ENCODE measurements around the gene KCNK1. TPM values are rescaled to one million over a fixed set of nuclear protein-coding genes. Genes with fewer than 3 reads are reported as not detected.

The KCNK1 gene
- total RNA-seq, 1 donor from 2014 or later = 6.3 TPM

DNA sequence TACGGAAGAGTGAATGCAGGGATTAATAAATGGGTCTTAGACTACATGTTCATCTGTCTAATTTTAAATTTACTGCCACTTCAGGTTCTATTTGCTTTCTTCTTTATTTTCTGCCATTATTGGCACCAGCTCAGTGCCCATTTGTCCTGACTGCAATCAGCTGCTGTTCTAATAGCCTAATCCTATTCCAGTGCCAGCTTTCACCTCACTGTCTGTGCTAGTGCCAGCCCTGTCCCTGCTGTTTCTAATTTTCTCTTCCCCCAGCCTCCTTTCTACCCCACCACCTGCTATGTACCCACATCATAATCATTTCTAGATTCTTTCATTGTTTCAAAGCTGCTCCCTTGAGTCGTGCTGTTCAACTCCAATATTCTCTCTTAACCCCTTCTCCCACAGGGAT is 86.4 kb downstream of the KCNK1 start:
- Histone ChIP-seq H3K36me3 (ENCODE audit: control insufficient read depth, insufficient read depth, low read length) (no peaks in the 10 kb centered on the region), H3K4me3 (ENCODE audit: low read depth, low read length) (no peak overlapping the region), H3K27me3 (ENCODE audit: control insufficient read depth, insufficient read depth, low read length) (no peaks in the 10 kb centered on the region)
- TF ChIP-seq, protein P1, sequence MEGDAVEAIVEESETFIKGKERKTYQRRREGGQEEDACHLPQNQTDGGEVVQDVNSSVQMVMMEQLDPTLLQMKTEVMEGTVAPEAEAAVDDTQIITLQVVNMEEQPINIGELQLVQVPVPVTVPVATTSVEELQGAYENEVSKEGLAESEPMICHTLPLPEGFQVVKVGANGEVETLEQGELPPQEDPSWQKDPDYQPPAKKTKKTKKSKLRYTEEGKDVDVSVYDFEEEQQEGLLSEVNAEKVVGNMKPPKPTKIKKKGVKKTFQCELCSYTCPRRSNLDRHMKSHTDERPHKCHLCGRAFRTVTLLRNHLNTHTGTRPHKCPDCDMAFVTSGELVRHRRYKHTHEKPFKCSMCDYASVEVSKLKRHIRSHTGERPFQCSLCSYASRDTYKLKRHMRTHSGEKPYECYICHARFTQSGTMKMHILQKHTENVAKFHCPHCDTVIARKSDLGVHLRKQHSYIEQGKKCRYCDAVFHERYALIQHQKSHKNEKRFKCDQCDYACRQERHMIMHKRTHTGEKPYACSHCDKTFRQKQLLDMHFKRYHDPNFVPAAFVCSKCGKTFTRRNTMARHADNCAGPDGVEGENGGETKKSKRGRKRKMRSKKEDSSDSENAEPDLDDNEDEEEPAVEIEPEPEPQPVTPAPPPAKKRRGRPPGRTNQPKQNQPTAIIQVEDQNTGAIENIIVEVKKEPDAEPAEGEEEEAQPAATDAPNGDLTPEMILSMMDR (IDR thresholded peaks at IDR 0.05; ENCODE audit: insufficient read depth, low read length, poor library complexity, severe bottlenecking) = no peak
- no peak for DNase-seq (ENCODE audit: low read depth)

DNA sequence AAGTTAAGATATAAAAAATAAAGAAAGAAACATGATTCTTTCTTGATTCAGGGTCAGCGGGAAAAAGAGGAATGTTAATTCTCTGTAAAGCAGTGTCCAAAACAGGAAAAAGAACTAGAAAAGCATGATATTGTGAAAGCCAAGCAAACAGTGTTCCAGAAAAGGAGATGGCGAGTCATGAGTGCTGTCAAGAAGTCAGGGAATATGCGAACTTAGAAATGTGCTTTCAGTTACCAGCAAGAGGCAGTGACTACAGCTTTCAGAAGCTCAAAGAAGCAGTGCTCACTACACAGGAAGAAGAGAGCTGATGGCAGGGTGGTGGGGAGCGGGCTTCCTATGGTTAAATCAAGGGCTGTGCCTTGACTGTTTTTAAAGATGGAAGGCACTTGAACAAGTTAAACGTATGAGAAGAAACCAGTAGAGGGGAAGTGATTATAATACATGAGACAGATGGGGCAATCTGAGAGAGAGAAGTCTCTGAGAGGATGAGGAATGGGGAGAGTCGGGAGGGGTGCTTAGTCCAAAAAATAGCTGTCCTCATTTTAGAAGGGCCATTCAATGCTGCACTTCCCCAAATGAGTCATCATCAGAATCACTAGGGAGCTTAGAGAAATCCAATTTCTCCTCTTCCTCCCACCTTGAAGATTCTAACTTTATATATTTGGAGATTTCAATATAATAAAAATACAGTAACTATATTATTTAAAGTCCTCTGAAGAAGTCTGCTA is 90.4 kb downstream of the KCNK1 start:
- Histone ChIP-seq H3K36me3 (ENCODE audit: control insufficient read depth, insufficient read depth, low read length) (no peaks in the 10 kb centered on the region), H3K27me3 (ENCODE audit: control insufficient read depth, insufficient read depth, low read length) (no peaks in the 10 kb centered on the region), H3K4me3 (ENCODE audit: low read depth, low read length) (no peak overlapping the region)
- TF ChIP-seq, protein P1 (IDR thresholded peaks at IDR 0.05; ENCODE audit: insufficient read depth, low read length, poor library complexity, severe bottlenecking) = no peak
- DNase-seq (ENCODE audit: low read depth) = no peak

DNA sequence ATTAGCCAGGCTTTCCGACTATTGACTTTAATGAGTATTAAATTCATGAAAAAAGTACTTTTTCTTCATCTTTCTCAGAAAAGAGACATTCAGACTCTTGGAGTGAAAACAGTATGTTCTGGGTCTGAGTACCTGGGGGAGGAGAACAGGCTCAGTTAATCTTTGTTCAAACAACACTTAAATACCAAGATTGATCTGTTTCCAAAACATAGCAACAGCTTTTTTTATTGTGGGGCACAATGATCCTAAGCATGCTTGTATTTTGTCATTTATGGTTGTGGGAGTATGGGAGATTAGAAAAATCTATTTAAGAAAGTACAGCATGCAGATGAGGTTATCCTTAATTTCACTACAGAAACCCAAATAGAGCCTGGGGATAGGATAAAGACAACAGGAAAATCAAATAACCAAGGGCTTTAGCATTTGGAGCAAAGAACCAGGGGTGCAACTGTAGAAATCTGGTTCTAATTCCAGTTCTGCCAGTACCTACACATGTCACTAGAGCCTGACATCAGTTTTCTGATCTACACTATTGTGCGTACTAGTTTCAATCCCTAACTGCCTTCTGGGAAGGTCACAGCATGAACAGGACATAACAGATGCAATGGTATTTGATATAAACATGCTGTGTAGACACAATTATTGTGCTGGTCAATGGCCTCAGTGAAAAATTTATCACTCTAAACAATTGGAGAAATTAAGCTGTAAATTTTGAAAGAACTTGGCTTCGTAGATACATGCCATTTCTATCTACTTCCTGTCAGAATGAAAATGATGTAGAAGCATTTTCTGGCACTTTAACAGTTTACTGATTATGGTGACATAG is 91.2 kb downstream of the KCNK1 start:
- Histone ChIP-seq H3K36me3 (ENCODE audit: control insufficient read depth, insufficient read depth, low read length) (no peaks in the 10 kb centered on the region), H3K27me3 (ENCODE audit: control insufficient read depth, insufficient read depth, low read length) (no peaks in the 10 kb centered on the region), H3K4me3 (ENCODE audit: low read depth, low read length) (no peak overlapping the region)
- DNase-seq (ENCODE audit: low read depth) = no peak
- TF ChIP-seq, protein P1 (IDR thresholded peaks at IDR 0.05; ENCODE audit: insufficient read depth, low read length, poor library complexity, severe bottlenecking) = no peak

DNA sequence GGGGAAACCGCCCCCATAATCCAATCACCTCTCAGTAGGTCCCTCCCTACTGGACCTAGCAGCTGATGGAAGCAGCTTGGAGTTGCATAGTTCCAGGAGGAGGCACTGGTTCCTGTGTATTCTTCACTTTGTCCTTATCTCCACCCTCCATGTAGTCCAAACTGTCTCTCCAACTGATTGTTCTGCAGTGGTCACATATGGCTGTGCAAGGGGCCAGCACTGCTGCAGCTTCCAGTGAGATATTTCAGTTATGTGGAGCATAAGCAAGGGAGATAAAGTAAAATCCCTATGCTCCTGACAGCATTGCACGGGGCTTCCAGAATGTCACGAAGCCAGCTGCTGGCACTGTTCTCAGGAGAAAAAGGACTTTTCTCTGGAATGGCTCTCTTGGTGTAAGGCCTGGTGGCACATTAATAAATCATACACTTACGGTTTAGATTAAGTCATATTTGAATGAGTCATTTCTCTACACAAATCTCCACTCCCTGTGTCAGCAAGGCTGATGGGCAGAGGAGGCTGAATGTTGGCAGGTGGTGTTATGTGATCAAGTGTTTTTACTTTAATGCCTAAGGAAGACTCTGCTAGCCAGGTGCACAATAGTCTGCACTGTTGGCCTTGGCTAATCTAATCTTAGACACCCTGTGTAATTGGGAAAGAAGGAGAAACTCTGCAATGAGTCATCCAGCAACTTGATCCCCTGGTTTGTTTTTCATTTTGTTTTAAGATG is 93.4 kb downstream of the KCNK1 start:
- H3K4me3 ChIP-seq (ENCODE audit: low read depth, low read length) = no peak overlapping the region
- no peaks in the 10 kb centered on the region for H3K27me3 ChIP-seq (ENCODE audit: control insufficient read depth, insufficient read depth, low read length)
- H3K36me3 ChIP-seq (ENCODE audit: control insufficient read depth, insufficient read depth, low read length) = no peaks in the 10 kb centered on the region
- no peak for DNase-seq (ENCODE audit: low read depth)
- TF ChIP-seq, protein P1 (IDR thresholded peaks at IDR 0.05; ENCODE audit: insufficient read depth, low read length, poor library complexity, severe bottlenecking) = no peak

DNA sequence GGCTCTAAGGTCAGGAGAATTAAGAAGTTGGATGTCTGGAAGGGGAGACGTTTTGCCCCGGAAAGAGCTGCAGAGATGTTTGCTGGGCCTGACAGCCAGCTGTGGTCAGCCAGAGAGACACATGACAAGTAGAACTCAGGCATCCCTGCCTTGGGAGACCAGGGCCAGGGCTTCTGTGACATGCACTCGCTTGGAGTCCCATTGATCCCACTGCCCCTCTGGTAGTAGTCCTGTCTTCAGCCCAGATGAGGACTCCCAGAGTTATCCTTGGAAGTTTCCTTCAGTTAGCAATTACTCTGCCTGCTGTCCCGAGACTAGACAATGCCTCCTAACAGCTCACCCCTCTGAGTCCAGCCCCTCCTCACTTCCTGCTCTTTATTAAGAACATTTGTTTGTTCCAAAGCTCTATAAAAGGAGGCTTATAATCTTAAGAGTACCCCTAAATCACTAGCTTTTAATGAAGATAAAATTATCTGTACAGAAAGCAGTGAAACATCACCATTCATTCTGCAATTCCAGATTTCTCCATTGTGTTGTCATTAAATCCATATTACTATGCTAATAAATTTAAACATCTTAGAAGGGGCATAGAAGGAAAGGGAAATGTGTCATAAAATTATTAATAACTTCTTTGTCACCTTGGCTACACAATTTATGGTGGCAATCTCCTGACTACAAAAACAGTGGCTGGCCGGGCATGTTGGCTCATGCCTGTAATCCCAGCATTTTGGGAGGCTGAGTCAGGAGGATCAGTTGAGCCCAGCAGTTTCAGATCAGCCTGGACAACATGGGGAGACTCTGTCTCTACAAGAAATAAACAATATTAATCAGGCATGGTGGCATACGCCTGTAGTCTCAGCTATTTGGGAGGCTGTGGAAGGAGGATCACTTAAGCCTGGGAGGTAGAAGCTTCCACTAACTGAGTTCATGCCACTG is 94.2 kb downstream of the KCNK1 start:
- Histone ChIP-seq H3K36me3 (ENCODE audit: control insufficient read depth, insufficient read depth, low read length) (no peaks in the 10 kb centered on the region), H3K4me3 (ENCODE audit: low read depth, low read length) (no peak overlapping the region), H3K27me3 (ENCODE audit: control insufficient read depth, insufficient read depth, low read length) (no peaks in the 10 kb centered on the region)
- TF ChIP-seq, protein P1 (IDR thresholded peaks at IDR 0.05; ENCODE audit: insufficient read depth, low read length, poor library complexity, severe bottlenecking) = no peak
- no peak for DNase-seq (ENCODE audit: low read depth)

Measured in kidney epithelial cell (primary cell).